Heart left ventricle (tissue), 16 donors: ENCODE data around the gene PLCD1. TPM values are rescaled to one million over a fixed set of nuclear protein-coding genes. Genes with fewer than 3 reads are reported as not detected.

Source experiments
- ATAC-seq, 4 donors: fragments of 200-7000 bp; cut with Tn5 transposase; one replicate each; pipeline ENCODE4 v1.9.1; 2020 to 2022; ENCODE audit warnings: moderate library complexity in 4 of 4, mild to moderate bottlenecking in 3 of 4, moderate number of reproducible peaks in 1 of 4
- DNase-seq, 5 donors: peaks; one replicate each; pipeline ENCODE4 v3.0.0-alpha.2; 2020
- H3K27ac ChIP-seq, 12 donors: fragments of 200-600 bp; sonication (generic) in 4 of 12; one replicate each; pipeline versions ENCODE4 v1.5.0 to v1.8.0; 2016 to 2022; ENCODE audit warnings: mild to moderate bottlenecking in 2 of 12
- H3K27me3 ChIP-seq, 9 donors: fragments of 200-600 bp; sonication (generic) in 2 of 9; one replicate each; pipeline versions ENCODE4 v1.5.1 to v1.8.0; 2016 to 2022; ENCODE audit warnings: mild to moderate bottlenecking in 3 of 9
- H3K36me3 ChIP-seq, 9 donors: fragments of 200-600 bp; sonication (generic) in 2 of 9; one replicate each; pipeline versions ENCODE4 v1.5.0 to v1.8.0; 2018 to 2022; ENCODE audit warnings: mild to moderate bottlenecking in 2 of 9
- H3K4me1 ChIP-seq, 12 donors: fragments of 200-600 bp; sonication (generic) in 4 of 12; one replicate each; pipeline versions ENCODE4 v1.5.0 to v1.8.0; 2016 to 2022; ENCODE audit warnings: mild to moderate bottlenecking in 3 of 12
- H3K4me3 ChIP-seq, 12 donors: fragments of 200-600 bp; sonication (generic) in 4 of 12; one replicate each; pipeline versions ENCODE4 v1.5.0 to v1.8.0; 2017 to 2022; ENCODE audit warnings: mild to moderate bottlenecking in 9 of 12, moderate library complexity in 4 of 12
- H3K9me3 ChIP-seq, 12 donors: fragments of 200-600 bp; sonication (generic) in 4 of 12; one replicate each; pipeline versions ENCODE4 v1.5.0 to v1.8.0; 2016 to 2022; ENCODE audit warnings: mild to moderate bottlenecking in 1 of 12
- CTCF ChIP-seq, 12 donors: fragments of 200-600 bp; sonication (generic) in 4 of 12; IDR thresholded peaks; one replicate each; pipeline versions ENCODE4 v1.5.0 to v1.8.0; 2018 to 2022; ENCODE audit warnings: antibody characterized with exemption in 12 of 12, mild to moderate bottlenecking in 5 of 12
- POLR2A ChIP-seq, 2 donors: fragments of 450-650 bp; IDR thresholded peaks; one replicate each; pipeline ENCODE4 v1.6.1; 2017; ENCODE audit warnings: antibody characterized with exemption in 2 of 2, mild to moderate bottlenecking in 2 of 2, moderate library complexity in 2 of 2
- WGBS, 4 donors: extraction: QIAGEN DNeasy Blood & Tissue Kit in 2 of 4; methylation state at CpG; one replicate each; pipeline versions ENCODE4 v1.1.5 to v1.1.7; 2013 to 2018; 5-methylcytosine and 5-hydroxymethylcytosine counted together
- intact Hi-C, 10 donors: fragments of 100-400 bp; cut with DNase I; formaldehyde crosslinking; loops; one replicate each; pipeline versions ENCODE4 v1.11.1 to v1.14.2; 2022
- polyA plus RNA-seq, 2 donors: library from polyadenylated mRNA; stranded (reverse); fragments of 200-250 nt; gene quantifications; one replicate each; pipeline ENCODE4 v1.2.3, GENCODE V29; 2013
- total RNA-seq, 9 donors: library from RNA; depleted of rRNA in 2 of 9; stranded (reverse); fragments of >200 nt in 2 of 9; fragmentation: NEBNext Ultra II Directional in 3 of 9; extraction: Animal tissue kit (Norgen Biotek cat#: 25700) in 3 of 9; gene quantifications; one replicate each; pipeline versions ENCODE4 v1.1.0 to v1.2.4, GENCODE V29; 2016 to 2023
- donor health status: ischemic (EF 13 %, LVEDD 7.1; RV severe dilation, severe dysfunction).
- donor health status: healthy with polysubstance abuse.
- donor health status: DM: no; HTN: yes; CAD: no.
- donor health status: DM: no; HTN: no; CAD: no.
- donor health status: ischemic (EF 25% LVEDD 6.9; RV normal size, moderate dysfunction).
- donor health status: ischemic (EF 25% LVEDD 5.7; RV mildly dilated, moderate dysfunction).
- donor health status: healthy.
- donor health status: DM: yes; HTN: yes; CAD: no.
- donor health status: ischemic (EF 35%, LVEDD 5.7; RV mildly dilated, moderate dysfunction).
- donor health status: nonischemic (EF 11% LVEDD 7.7; RV severe dilation, severe dysfunction).
- donor health status: DM: yes; HTN: yes; CAD: no.
- donor health status: PGD.
- donor health status: ischemic (EF 29% LVEDD 5.4; RV normal size, mild dysfunction).
- donor health status: nonischemic (EF 23%, LVEDD 6.1; RV moderate dilation, normal function).

The PLCD1 gene
- total and polyA plus RNA-seq, 11 donors: 8.1 to 14.9 (median 11.6) TPM

DNA sequence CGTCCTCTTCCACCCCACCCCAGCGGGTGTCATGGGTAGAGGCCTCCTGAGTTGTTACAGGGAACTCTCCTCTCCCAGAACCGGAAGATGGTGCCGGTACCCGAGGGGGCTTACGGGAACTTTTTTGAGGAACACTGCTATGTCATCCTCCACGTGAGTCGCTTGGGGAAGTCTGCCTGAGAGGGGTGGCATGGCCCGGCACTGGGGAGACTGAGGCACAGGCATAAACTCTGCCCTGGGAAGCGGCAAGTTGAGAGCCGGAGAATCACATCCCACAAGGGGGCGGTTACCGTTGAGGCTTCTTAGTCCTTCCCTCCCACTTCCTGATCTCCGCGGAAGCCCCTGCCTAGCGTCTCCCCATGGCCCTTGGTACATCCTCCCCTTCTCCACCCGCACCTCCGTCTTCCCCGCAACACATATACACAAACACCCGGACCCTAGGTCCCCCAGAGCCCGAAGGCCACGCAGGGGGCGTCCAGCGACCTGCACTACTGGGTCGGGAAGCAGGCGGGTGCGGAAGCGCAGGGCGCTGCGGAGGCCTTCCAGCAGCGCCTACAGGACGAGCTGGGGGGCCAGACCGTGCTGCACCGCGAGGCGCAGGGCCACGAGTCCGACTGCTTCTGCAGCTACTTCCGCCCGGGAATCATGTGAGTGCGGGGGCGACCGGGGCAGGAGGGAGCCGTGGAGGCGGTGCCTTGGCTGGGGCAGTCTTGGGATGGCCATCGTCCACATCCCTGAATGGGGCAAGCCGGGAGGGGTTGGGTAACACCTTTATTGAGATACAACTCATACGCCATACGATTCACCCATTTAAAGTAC is 35.4 kb downstream of the PLCD1 start:
- ATAC-seq (peak; percentile 17 to 71 (median 62)), DNase-seq (peak; percentile 82 to 91 (median 87))
- TF ChIP-seq CTCF (IDR thresholded peaks at IDR 0.05) (peak in 5 of 12 donors; percentile 5 to 30 (median 23)), POLR2A (IDR thresholded peaks at IDR 0.05) (peak in 1 of 2 donors; percentile 45)
- no peaks in the 10 kb centered on the region for H3K36me3 ChIP-seq
- WGBS, 4 donors: 11 to 20% (median 15%) methylated on average over 37 to 49 of the region's 49 CpGs
- H3K27me3 ChIP-seq: no peaks in the 10 kb centered on the region
- peak overlapping the region; percentile 44 to 94 (median 81) for H3K27ac ChIP-seq
- peak overlapping the region; percentile 29 to 69 (median 65) for H3K4me3 ChIP-seq
- intact Hi-C loops: loop anchor here in 1 of 10 donors (2.0 kb wide), 1 partner anchor 139 kb away; no protein-coding TSS in a partner anchor
- no peaks in the 10 kb centered on the region for H3K9me3 ChIP-seq
- H3K4me1 ChIP-seq: peaks cover 0 to 45% (median 20%) of the 10 kb centered on the region in 12 donors

DNA sequence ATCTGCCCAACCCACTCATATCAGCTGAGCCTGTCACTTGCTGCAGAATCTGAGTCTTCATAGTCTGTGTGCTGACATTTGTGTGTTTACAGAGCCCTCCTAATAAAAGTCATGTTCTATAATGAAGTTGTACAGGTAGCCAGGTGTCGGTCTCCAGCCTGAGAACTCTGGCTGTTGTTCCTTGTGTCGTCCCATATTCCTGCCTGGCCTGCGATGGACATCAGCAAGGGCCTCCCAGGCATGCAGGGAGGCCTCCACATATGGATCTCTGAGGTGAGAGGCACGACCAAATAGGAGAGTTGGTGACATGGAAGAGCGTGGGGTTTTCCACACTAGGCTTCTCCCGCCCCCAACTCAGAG is 36.0 kb downstream of the PLCD1 start:
- peak overlapping the region; percentile 44 to 94 (median 81) for H3K27ac ChIP-seq
- no peak for ATAC-seq
- intact Hi-C loops: no loop called here

DNA sequence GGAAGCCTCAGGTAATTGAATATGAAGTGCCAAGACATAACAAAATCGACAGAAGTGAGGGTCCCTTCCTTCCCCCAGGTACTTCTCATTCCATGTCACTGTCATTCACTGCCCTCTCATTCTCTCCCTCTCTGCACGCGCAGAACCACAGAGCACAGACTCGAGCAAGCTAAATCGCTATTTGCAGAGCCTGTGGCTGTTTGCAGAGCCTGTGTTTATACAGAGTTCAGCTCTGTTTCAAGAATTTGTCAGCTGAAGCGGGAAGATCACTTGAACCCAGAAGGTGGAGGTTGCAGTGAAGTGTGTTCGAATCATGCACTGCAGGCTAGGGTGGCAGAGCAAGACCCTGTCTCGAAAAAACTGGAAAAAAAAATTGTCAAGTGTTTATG is 36.4 kb downstream of the PLCD1 start:
- Histone ChIP-seq H3K36me3 (no peaks in the 10 kb centered on the region), H3K27ac (peak overlapping the region in 2 of 12 donors; percentile 83 to 94), H3K9me3 (no peaks in the 10 kb centered on the region), H3K27me3 (no peaks in the 10 kb centered on the region), H3K4me1 (peaks cover 0 to 38% (median 13%) of the 10 kb centered on the region in 12 donors), H3K4me3 (no peak overlapping the region)
- intact Hi-C loops: no loop called here
- DNase-seq: no peak
- TF ChIP-seq CTCF (IDR thresholded peaks at IDR 0.05) (no peak), POLR2A (IDR thresholded peaks at IDR 0.05) (no peak)
- 88 to 92% (median 91%) methylated on average over 8 of the region's 8 CpGs for WGBS, 4 donors
- ATAC-seq: no peak

More for the DNA sequence above, 36.0 kb downstream of the PLCD1 start:
- no peak for TF ChIP-seq POLR2A (IDR thresholded peaks at IDR 0.05)
- TF ChIP-seq CTCF (IDR thresholded peaks at IDR 0.05): peak in 1 of 12 donors; percentile 1
- Histone ChIP-seq H3K4me1 (peaks cover 0 to 41% (median 17%) of the 10 kb centered on the region in 12 donors), H3K9me3 (no peaks in the 10 kb centered on the region), H3K4me3 (peak overlapping the region in 10 of 12 donors; percentile 56 to 69 (median 67)), H3K36me3 (no peaks in the 10 kb centered on the region), H3K27me3 (no peaks in the 10 kb centered on the region)
- DNase-seq: no peak
- 64 to 73% (median 69%) methylated on average over 6 of the region's 6 CpGs for WGBS, 4 donors

GRCh38 chr3:37992271-37993066 is 37.0 kb downstream of the PLCD1 start:
- no peak for TF ChIP-seq CTCF (IDR thresholded peaks at IDR 0.05)
- TF ChIP-seq POLR2A (IDR thresholded peaks at IDR 0.05): no peak
- intact Hi-C loops: no loop called here
- 85 to 88% (median 87%) methylated on average over 9 of the region's 9 CpGs for WGBS, 4 donors

More at GRCh38 chr3:37992271-37993066, 37.0 kb downstream of the PLCD1 start:
- Histone ChIP-seq H3K27ac (no peak overlapping the region), H3K9me3 (no peaks in the 10 kb centered on the region), H3K4me1 (peaks cover 0 to 32% (median 11%) of the 10 kb centered on the region in 12 donors), H3K36me3 (no peaks in the 10 kb centered on the region), H3K27me3 (no peaks in the 10 kb centered on the region), H3K4me3 (no peak overlapping the region)
- peak in 1 of 5 donors; percentile 4 for DNase-seq
- ATAC-seq: no peak
